Measurements from ENCODE around the gene MEOX2.

DNA sequence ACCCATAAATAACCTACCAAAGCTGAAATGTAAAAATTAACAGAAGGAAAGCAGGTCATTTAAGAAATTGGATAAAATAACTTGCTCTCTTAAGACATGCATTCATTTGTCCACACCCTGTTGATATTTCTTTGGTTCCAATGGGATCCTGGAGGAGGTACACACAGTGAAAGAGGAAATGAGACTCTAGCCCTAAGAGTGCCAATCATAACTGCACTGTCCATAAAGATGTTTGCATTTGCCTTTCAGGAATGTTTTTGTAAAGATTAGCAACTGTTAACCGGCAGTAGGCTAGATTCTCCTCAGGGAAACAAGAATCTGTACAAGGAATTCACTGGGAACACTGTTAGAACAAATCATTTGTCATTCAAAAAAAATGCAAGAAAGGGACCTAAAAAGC is 61.0 kb downstream of the MEOX2 start:
- TF ChIP-seq RCOR1 (IDR thresholded peaks at IDR 0.05; ENCODE audit: low read depth, low read length) (no peak), HDAC2 (IDR thresholded peaks at IDR 0.05) (no peak), CTCF (IDR thresholded peaks at IDR 0.05) (no peak), EP300 (IDR thresholded peaks at IDR 0.05) (no peak), RAD21 (conservative IDR thresholded peaks at IDR 0.05 in 1 of 2, IDR thresholded peaks at IDR 0.05 in 1 of 2) (no peak), HOXB13 (CRISPR knock-in tag; IDR thresholded peaks at IDR 0.05; ENCODE audit: low read depth) (no peak), RFX5 (IDR thresholded peaks at IDR 0.05) (no peak), PHF8 (IDR thresholded peaks at IDR 0.05; ENCODE audit: borderline replicate concordance, low read depth) (no peak), CBX2 (IDR thresholded peaks at IDR 0.05; ENCODE audit: borderline replicate concordance, low read depth) (no peak)

Data from A549 (cell line).